CD4-positive, CD25-positive, alpha-beta regulatory T cell (primary cell): ENCODE data around the gene PKN3. TPM values are rescaled to one million over a fixed set of nuclear protein-coding genes. Genes with fewer than 3 reads are reported as not detected.
A peak's percentile ranks its signal among the peaks of the same experiment; 100 is the strongest.
"Not testable (repeated sequence)": the region's sequence is repeated elsewhere in the genome, so short reads cannot be mapped to it uniquely, and the experiment has no call there.

Source experiments
- ATAC-seq, 2 donors: fragments of 150-1000 bp; cut with Tn5 transposase; one replicate each; pipeline ENCODE4 v1.10.0; 2021; ENCODE audit warnings: low read depth in 2 of 2, moderate number of reproducible peaks in 2 of 2, moderate library complexity in 1 of 2
- DNase-seq, 3 donors: peaks; one replicate each; pipeline versions ENCODE4 v3.0.0 to v3.0.0-alpha.2; 2012 to 2022; ENCODE audit warnings: mixed read lengths in 1 of 3
- H3K27ac ChIP-seq: one replicate; pipeline ENCODE4 v1.7.0; 2013; ENCODE audit warnings: mild to moderate bottlenecking, low read length; ENCODE audit not compliant: insufficient read depth, poor library complexity, severe bottlenecking
- H3K27me3 ChIP-seq: one replicate; pipeline ENCODE4 v1.7.0; 2013; ENCODE audit warnings: low read length; ENCODE audit not compliant: control insufficient read depth, insufficient read depth
- H3K36me3 ChIP-seq: one replicate; pipeline ENCODE4 v1.7.0; 2013; ENCODE audit warnings: mild to moderate bottlenecking, low read length, moderate library complexity; ENCODE audit not compliant: control insufficient read depth, insufficient read depth
- H3K4me1 ChIP-seq: 2 replicates; pipeline ENCODE4 v1.7.0; 2013; ENCODE audit warnings: mild to moderate bottlenecking, low read length; ENCODE audit not compliant: insufficient read depth, control insufficient read depth, poor library complexity, severe bottlenecking
- H3K4me3 ChIP-seq: one replicate; pipeline ENCODE4 v1.7.0; 2013; ENCODE audit warnings: low read depth, mild to moderate bottlenecking, low read length, moderate library complexity
- H3K9me3 ChIP-seq, 2 experiments: 1 replicate in 1 of 2; 2 replicates in 1 of 2; pipeline ENCODE4 v1.7.0; 2013; ENCODE audit warnings: low read length in 2 of 2, mild to moderate bottlenecking in 1 of 2, moderate library complexity in 1 of 2; ENCODE audit not compliant: control insufficient read depth in 2 of 2
- H3K27ac Mint-ChIP-seq, 3 donors: one replicate each; pipeline ENCODE4 v1.8.0; 2020 to 2022; ENCODE audit warnings: mild to moderate bottlenecking in 3 of 3, mixed read lengths in 3 of 3, moderate library complexity in 2 of 3
- H3K27me3 Mint-ChIP-seq: one replicate; pipeline ENCODE4 v1.8.0; 2022; ENCODE audit warnings: mild to moderate bottlenecking, mixed read lengths
- H3K36me3 Mint-ChIP-seq: one replicate; pipeline ENCODE4 v1.8.0; 2020; ENCODE audit warnings: mixed read lengths
- H3K4me1 Mint-ChIP-seq, 4 donors: one replicate each; pipeline ENCODE4 v1.8.0; 2020 to 2022; ENCODE audit warnings: mixed read lengths in 4 of 4, mild to moderate bottlenecking in 1 of 4
- H3K4me3 Mint-ChIP-seq, 4 donors: one replicate each; pipeline ENCODE4 v1.8.0; 2020 to 2022; ENCODE audit warnings: mild to moderate bottlenecking in 4 of 4, mixed read lengths in 4 of 4, moderate library complexity in 3 of 4
- H3K9me3 Mint-ChIP-seq, 7 donors: one replicate each; pipeline ENCODE4 v1.8.0; 2020 to 2022; ENCODE audit warnings: mixed read lengths in 7 of 7, mild to moderate bottlenecking in 3 of 7, moderate library complexity in 2 of 7
- polyA plus RNA-seq, 4 donors: library from polyadenylated mRNA; unstranded; fragments of 300-500 nt; fragmentation: Illumina TruSeq; gene quantifications; one replicate each; pipeline ENCODE4 v1.2.3, GENCODE V29; 2021
- total RNA-seq: library from RNA; stranded (reverse); gene quantifications from one replicate; pipeline ENCODE4 v1.2.3, GENCODE V29; 2022

PKN3 gene
- total and polyA plus RNA-seq, 5 donors from 2014 or later = 0.69 to 2.6 (median 0.83) TPM; not detected in 1

- Mint-ChIP-seq H3K27ac (no peak overlapping the region), H3K9me3 (no peaks in the 10 kb centered on the region)
These were observed 5.2 kb upstream of the PKN3 start for GRCh38 chr9:128696923-128697707.

GRCh38 chr9:128699096-128699795 is 3.1 kb upstream of the PKN3 start:
- H3K27me3 ChIP-seq, H3K9me3 Mint-ChIP-seq, H3K4me3 Mint-ChIP-seq, H3K36me3 Mint-ChIP-seq, H3K27ac ChIP-seq, H3K27ac Mint-ChIP-seq, H3K27me3 Mint-ChIP-seq, DNase-seq, H3K9me3 ChIP-seq, ATAC-seq, H3K4me3 ChIP-seq: not testable (repeated sequence)
- H3K4me1 ChIP-seq = peaks cover 20% of the 10 kb centered on the region
- peaks cover 0 to 11% (median 6%) of the 10 kb centered on the region in 4 donors for H3K4me1 Mint-ChIP-seq
- H3K36me3 ChIP-seq = peaks cover 22% of the 10 kb centered on the region

More at GRCh38 chr9:128696923-128697707, 5.2 kb upstream of the PKN3 start:
- Mint-ChIP-seq H3K4me1 (peaks cover 4 to 14% (median 13%) of the 10 kb centered on the region in 4 donors), H3K36me3 (peaks cover 17% of the 10 kb centered on the region), H3K27me3 (no peaks in the 10 kb centered on the region), H3K4me3 (no peak overlapping the region)
- Histone ChIP-seq H3K4me3 (no peak overlapping the region), H3K9me3 (no peaks in the 10 kb centered on the region), H3K4me1 (peaks cover 4% of the 10 kb centered on the region), H3K27ac (no peak overlapping the region), H3K27me3 (no peaks in the 10 kb centered on the region), H3K36me3 (peaks cover 43% of the 10 kb centered on the region)
- DNase-seq (no peak), ATAC-seq (no peak)

- Histone ChIP-seq H3K36me3 (peaks cover 6% of the 10 kb centered on the region), H3K4me3 (no peak overlapping the region), H3K4me1 (peaks cover 20% of the 10 kb centered on the region), H3K27ac (no peak overlapping the region), H3K9me3 (no peaks in the 10 kb centered on the region), H3K27me3 (no peaks in the 10 kb centered on the region)
- H3K36me3 Mint-ChIP-seq = peaks cover under 1% of the 10 kb centered on the region
- H3K4me3 Mint-ChIP-seq = peak overlapping the region; percentile 38 to 99 (median 86)
- H3K27ac Mint-ChIP-seq = peak overlapping the region in 1 of 3 donors; percentile 20
- no peaks in the 10 kb centered on the region for H3K27me3 Mint-ChIP-seq
- H3K9me3 Mint-ChIP-seq = no peaks in the 10 kb centered on the region
- DNase-seq = no peak
- H3K4me1 Mint-ChIP-seq = peaks cover 0 to 11% (median 6%) of the 10 kb centered on the region in 4 donors
- no peak for ATAC-seq
These were observed 962 bp upstream of the PKN3 start for GRCh38 chr9:128701227-128701854.

- peaks cover 20% of the 10 kb centered on the region for H3K4me1 ChIP-seq
- peak overlapping the region; percentile 33 for H3K27ac ChIP-seq
- H3K36me3 ChIP-seq = no peaks in the 10 kb centered on the region
- H3K4me3 ChIP-seq = no peak overlapping the region
- Mint-ChIP-seq H3K4me1 (peaks cover 0 to 11% (median 6%) of the 10 kb centered on the region in 4 donors), H3K27me3 (no peaks in the 10 kb centered on the region), H3K4me3 (peak overlapping the region; percentile 82 to 87 (median 83)), H3K36me3 (no peaks in the 10 kb centered on the region), H3K27ac (peak overlapping the region in 1 of 3 donors; percentile 38), H3K9me3 (no peaks in the 10 kb centered on the region)
- ATAC-seq = peak; percentile 10 to 25
- DNase-seq = peak in 1 of 3 donors; percentile 32
- H3K27me3 ChIP-seq = no peaks in the 10 kb centered on the region
- H3K9me3 ChIP-seq = no peaks in the 10 kb centered on the region
These were observed 779 bp downstream of the PKN3 start for GRCh38 chr9:128702949-128703615.

- peak overlapping the region in 2 of 3 donors; percentile 20 to 38 for H3K27ac Mint-ChIP-seq
- ATAC-seq (no peak), DNase-seq (no peak)
- no peaks in the 10 kb centered on the region for H3K9me3 Mint-ChIP-seq
- Histone ChIP-seq H3K27me3 (no peaks in the 10 kb centered on the region), H3K4me1 (peaks cover 20% of the 10 kb centered on the region), H3K9me3 (no peaks in the 10 kb centered on the region), H3K36me3 (no peaks in the 10 kb centered on the region), H3K27ac (no peak overlapping the region), H3K4me3 (no peak overlapping the region)
- peaks cover 0 to 11% (median 6%) of the 10 kb centered on the region in 4 donors for H3K4me1 Mint-ChIP-seq
- no peaks in the 10 kb centered on the region for H3K36me3 Mint-ChIP-seq
- peak overlapping the region; percentile 82 to 93 (median 83) for H3K4me3 Mint-ChIP-seq
- no peaks in the 10 kb centered on the region for H3K27me3 Mint-ChIP-seq
These were observed 1.5 kb downstream of the PKN3 start for GRCh38 chr9:128703616-128704355.

- Mint-ChIP-seq H3K36me3 (no peaks in the 10 kb centered on the region), H3K27me3 (no peaks in the 10 kb centered on the region), H3K4me1 (peaks cover 0 to 11% (median 6%) of the 10 kb centered on the region in 4 donors), H3K4me3 (peak overlapping the region; percentile 44 to 93 (median 64)), H3K9me3 (no peaks in the 10 kb centered on the region), H3K27ac (no peak overlapping the region)
- no peak for DNase-seq
- H3K4me1 ChIP-seq = peaks cover 20% of the 10 kb centered on the region
- H3K27ac ChIP-seq = no peak overlapping the region
- no peak for ATAC-seq
- H3K36me3 ChIP-seq = no peaks in the 10 kb centered on the region
- H3K4me3 ChIP-seq = no peak overlapping the region
- no peaks in the 10 kb centered on the region for H3K27me3 ChIP-seq
- H3K9me3 ChIP-seq = no peaks in the 10 kb centered on the region
These were observed 2.0 kb downstream of the PKN3 start for GRCh38 chr9:128704356-128704670.
